ENCODE measurements around the gene ECEL1. TPM values are rescaled to one million over a fixed set of nuclear protein-coding genes. Genes with fewer than 3 reads are reported as not detected.

Gene ECEL1
- total and polyA plus RNA-seq, 9 of the 15 experiments (the other 6 are each of a cell fraction or from before 2014, with no cell fraction given), result 0.09 TPM; not detected in 8

DNA sequence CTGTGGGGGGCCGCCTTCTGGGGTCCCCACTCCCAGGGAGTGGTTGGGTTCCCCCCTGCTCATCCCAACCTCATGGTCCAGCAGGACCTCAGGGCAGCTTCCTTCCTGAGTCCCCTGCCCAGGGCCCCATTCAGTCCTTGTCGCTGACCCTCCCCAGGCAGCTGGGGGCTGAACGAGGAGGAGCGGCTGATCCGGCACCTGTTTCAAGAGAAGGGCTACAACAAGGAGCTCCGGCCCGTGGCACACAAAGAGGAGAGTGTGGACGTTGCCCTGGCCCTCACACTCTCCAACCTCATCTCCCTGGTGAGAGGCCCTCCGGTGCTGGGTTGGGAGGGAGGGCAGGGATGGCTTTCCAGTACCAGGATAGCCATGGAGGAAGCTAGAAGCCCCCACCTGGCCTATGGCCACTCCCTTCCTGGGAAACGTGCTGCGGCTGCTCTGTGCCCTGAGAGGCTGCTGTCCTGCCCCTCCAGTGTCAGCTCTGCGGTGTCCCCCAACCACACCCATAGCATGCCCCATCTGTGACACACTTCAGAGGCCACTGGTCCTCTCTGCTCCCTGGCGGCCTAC lies 38.8 kb upstream of the ECEL1 start (continued):
- TF ChIP-seq, protein P1, sequence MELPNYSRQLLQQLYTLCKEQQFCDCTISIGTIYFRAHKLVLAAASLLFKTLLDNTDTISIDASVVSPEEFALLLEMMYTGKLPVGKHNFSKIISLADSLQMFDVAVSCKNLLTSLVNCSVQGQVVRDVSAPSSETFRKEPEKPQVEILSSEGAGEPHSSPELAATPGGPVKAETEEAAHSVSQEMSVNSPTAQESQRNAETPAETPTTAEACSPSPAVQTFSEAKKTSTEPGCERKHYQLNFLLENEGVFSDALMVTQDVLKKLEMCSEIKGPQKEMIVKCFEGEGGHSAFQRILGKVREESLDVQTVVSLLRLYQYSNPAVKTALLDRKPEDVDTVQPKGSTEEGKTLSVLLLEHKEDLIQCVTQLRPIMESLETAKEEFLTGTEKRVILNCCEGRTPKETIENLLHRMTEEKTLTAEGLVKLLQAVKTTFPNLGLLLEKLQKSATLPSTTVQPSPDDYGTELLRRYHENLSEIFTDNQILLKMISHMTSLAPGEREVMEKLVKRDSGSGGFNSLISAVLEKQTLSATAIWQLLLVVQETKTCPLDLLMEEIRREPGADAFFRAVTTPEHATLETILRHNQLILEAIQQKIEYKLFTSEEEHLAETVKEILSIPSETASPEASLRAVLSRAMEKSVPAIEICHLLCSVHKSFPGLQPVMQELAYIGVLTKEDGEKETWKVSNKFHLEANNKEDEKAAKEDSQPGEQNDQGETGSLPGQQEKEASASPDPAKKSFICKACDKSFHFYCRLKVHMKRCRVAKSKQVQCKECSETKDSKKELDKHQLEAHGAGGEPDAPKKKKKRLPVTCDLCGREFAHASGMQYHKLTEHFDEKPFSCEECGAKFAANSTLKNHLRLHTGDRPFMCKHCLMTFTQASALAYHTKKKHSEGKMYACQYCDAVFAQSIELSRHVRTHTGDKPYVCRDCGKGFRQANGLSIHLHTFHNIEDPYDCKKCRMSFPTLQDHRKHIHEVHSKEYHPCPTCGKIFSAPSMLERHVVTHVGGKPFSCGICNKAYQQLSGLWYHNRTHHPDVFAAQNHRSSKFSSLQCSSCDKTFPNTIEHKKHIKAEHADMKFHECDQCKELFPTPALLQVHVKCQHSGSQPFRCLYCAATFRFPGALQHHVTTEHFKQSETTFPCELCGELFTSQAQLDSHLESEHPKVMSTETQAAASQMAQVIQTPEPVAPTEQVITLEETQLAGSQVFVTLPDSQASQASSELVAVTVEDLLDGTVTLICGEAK (IDR thresholded peaks at IDR 0.05), result no peak
- TF ChIP-seq, protein P1 (CRISPR knock-in tag; IDR thresholded peaks at IDR 0.05), result no peak
- TF ChIP-seq, protein P2, sequence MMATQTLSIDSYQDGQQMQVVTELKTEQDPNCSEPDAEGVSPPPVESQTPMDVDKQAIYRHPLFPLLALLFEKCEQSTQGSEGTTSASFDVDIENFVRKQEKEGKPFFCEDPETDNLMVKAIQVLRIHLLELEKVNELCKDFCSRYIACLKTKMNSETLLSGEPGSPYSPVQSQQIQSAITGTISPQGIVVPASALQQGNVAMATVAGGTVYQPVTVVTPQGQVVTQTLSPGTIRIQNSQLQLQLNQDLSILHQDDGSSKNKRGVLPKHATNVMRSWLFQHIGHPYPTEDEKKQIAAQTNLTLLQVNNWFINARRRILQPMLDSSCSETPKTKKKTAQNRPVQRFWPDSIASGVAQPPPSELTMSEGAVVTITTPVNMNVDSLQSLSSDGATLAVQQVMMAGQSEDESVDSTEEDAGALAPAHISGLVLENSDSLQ (IDR thresholded peaks at IDR 0.05), result no peak
- TF ChIP-seq NR2C1 (IDR thresholded peaks at IDR 0.05), result no peak
- TF ChIP-seq NR2C1 (tag; IDR thresholded peaks at IDR 0.05), result no peak
- no peak for TF ChIP-seq POLR2AphosphoS2 (IDR thresholded peaks at IDR 0.05; ENCODE audit: low read length)
- TF ChIP-seq, protein P3, sequence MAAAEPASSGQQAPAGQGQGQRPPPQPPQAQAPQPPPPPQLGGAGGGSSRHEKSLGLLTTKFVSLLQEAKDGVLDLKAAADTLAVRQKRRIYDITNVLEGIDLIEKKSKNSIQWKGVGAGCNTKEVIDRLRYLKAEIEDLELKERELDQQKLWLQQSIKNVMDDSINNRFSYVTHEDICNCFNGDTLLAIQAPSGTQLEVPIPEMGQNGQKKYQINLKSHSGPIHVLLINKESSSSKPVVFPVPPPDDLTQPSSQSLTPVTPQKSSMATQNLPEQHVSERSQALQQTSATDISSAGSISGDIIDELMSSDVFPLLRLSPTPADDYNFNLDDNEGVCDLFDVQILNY (CRISPR knock-in tag; IDR thresholded peaks at IDR 0.05), result no peak
- TF ChIP-seq POLR2G (IDR thresholded peaks at IDR 0.05; ENCODE audit: low read depth, low read length), result no peak
- no peak for TF ChIP-seq PTBP1 (IDR thresholded peaks at IDR 0.05; ENCODE audit: low read depth, low read length)
- no peak for TF ChIP-seq ZNF184 (CRISPR knock-in tag; IDR thresholded peaks at IDR 0.05)
- TF ChIP-seq, protein P4, sequence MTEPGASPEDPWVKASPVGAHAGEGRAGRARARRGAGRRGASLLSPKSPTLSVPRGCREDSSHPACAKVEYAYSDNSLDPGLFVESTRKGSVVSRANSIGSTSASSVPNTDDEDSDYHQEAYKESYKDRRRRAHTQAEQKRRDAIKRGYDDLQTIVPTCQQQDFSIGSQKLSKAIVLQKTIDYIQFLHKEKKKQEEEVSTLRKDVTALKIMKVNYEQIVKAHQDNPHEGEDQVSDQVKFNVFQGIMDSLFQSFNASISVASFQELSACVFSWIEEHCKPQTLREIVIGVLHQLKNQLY (CRISPR knock-in tag; conservative IDR thresholded peaks at IDR 0.05), result no peak
- TF ChIP-seq, protein P5, sequence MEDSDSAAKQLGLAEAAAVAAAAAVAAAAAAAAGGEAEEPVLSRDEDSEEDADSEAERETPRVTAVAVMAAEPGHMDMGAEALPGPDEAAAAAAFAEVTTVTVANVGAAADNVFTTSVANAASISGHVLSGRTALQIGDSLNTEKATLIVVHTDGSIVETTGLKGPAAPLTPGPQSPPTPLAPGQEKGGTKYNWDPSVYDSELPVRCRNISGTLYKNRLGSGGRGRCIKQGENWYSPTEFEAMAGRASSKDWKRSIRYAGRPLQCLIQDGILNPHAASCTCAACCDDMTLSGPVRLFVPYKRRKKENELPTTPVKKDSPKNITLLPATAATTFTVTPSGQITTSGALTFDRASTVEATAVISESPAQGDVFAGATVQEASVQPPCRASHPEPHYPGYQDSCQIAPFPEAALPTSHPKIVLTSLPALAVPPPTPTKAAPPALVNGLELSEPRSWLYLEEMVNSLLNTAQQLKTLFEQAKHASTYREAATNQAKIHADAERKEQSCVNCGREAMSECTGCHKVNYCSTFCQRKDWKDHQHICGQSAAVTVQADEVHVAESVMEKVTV (CRISPR knock-in tag; IDR thresholded peaks at IDR 0.05), result no peak
- no peak for TF ChIP-seq BRD4 (IDR thresholded peaks at IDR 0.05)
- no peak for TF ChIP-seq ARHGAP35 (IDR thresholded peaks at IDR 0.05; ENCODE audit: partially characterized antibody)
